Femur (tissue), 1 donor: ENCODE measurements around the gene ASTN2.

Source experiments
- DNase-seq: peaks from one replicate; pipeline ENCODE4 v3.0.0-alpha.2; 2017

The ASTN2 gene

DNA sequence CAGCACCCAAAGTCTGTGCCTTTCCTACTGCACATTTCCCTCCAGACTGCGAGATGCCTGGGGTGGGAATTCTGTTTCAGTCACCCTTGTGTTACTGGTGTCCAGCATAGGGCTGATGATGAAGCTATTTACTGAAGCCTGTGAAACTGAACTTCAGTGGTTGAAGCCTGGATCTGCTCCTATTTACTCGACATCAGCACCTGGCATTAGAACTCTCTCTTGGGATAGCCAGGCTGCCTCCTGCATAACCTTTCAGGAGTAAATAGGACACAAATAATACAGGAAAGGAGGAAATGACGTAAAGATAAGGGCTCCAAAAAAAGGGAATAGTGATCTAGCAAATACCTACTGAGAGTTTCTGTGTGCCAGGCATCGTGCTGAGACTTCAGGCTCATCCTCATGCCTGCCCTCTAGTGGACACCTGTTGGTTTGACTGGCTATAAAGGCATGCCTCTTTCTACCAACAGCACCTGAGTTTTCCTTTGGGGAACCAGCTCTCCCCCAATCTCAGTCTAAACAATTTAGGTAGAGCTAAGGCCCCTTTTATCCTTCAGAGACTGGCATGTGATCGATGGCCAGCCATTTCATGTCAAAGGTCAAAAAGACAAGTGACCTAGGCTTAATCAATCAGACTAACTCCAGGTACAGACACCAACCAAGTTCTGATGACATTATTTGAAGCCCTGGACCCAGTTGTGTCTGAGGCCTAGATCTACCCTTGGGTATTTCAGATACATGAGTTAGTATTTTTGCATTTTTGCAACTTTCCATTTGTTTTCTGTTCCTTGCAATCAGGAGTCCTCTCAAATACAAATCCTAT lies 919.8 kb downstream of the ASTN2 start:
- DNase-seq: no peak

DNA sequence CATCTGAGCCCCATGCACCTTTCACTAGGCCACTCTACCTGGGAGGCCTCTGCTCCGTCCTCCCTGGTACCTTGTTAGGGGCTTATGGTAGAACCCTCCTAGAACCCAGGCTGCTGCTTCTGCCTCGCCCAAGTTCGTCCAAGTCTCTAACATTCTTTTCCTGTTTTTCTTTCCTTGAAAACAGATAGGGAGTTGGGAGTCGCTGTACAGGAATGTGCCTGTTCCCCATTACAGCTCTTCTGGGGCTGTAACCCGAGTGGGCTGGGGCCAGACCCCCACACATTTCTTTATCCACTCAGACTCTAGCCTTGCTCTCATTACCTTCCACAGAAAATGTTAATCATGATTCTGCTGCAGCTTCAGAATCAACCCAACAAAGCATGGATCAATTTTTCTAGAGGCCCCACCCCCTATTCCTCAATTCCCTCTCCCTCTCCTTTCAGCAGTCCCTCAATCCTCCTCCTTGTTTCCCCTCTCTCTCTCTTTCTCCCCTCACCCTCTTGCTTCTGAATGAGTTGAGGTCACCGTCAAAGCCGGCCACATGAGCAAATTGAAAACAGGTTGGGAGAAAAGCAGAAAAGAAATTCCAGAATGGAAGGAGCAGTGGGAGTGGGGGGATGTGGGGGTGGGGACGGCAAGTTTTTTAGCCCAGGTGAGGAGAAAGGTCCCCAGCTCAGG lies 921.5 kb downstream of the ASTN2 start:
- DNase-seq: no peak

GRCh38 chr9:116491659-116492058 lies 923.2 kb downstream of the ASTN2 start:
- no peak for DNase-seq

DNA sequence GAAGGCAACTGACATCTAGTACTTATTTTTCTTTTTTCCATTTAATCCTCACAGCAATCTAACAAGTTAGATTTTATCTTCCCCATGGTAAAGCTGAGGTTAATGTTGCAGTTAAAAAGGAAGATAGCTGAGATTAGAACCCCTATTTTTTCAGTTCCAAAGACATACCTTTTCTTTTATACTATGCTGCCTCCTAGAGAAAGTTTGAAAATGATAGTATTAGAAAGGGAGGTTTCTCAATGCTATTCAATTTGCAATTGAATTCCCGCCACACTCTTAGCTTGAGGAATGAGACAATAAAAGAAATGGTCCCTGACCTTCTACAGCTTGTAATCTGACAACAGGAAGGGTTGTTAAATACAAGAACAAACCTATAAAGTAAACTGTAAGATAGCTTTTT lies 923.6 kb downstream of the ASTN2 start:
- no peak for DNase-seq

DNA sequence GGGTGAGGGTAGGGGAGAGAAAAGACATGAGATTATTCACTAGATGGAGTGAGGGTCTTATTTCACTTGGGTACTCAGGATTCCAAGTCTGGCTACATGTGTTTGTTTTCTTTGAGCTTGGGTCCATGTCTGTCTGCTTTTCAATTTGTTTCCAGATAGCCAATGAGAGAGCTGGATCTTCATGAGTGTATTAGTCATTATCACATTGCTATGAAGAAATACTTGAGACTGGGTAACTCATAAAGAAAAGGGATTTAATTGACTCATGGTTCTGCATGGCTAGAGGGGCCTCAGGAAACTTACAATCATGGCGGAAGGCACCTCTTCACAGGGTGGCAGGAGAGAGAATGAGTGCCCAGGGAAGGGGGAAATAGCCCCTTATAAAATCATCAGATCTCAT lies 924.5 kb downstream of the ASTN2 start:
- DNase-seq: no peak

- DNase-seq: no peak
These were observed 926.5 kb downstream of the ASTN2 start for GRCh38 chr9:116488373-116488772.

GRCh38 chr9:116484492-116485061 lies 930.3 kb downstream of the ASTN2 start:
- DNase-seq: peak; percentile 33

- DNase-seq: no peak
These were observed 931.0 kb downstream of the ASTN2 start for GRCh38 chr9:116483622-116484491.

DNA sequence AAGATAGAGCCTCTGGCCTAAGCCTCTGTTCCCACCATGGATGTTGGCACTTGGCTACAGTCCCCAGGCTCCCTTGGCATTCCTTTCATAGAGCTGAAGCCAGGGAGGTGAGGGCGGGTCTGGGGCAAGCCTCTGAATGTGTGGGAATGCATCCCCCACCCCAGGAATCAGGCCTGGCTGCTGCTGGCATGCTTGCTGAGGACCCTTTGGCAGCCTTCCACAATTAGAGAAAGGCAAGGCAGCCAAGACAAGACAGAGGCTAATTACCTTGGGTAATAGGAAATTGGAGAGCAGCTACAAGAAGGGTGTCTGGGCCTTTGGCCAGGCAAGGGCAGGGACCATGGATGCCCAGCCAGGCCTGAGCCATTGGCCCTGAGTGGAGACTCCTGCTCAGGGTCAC lies 932.1 kb downstream of the ASTN2 start:
- DNase-seq: peak; percentile 74

- DNase-seq: no peak
These were observed 934.2 kb downstream of the ASTN2 start for GRCh38 chr9:116480700-116481099.

GRCh38 chr9:116479967-116480366 lies 934.9 kb downstream of the ASTN2 start:
- DNase-seq: no peak

- DNase-seq: peak; percentile 36
These were observed 935.8 kb downstream of the ASTN2 start for GRCh38 chr9:116479056-116479544.

- no peak for DNase-seq
These were observed 937.2 kb downstream of the ASTN2 start for GRCh38 chr9:116477584-116478141.

DNA sequence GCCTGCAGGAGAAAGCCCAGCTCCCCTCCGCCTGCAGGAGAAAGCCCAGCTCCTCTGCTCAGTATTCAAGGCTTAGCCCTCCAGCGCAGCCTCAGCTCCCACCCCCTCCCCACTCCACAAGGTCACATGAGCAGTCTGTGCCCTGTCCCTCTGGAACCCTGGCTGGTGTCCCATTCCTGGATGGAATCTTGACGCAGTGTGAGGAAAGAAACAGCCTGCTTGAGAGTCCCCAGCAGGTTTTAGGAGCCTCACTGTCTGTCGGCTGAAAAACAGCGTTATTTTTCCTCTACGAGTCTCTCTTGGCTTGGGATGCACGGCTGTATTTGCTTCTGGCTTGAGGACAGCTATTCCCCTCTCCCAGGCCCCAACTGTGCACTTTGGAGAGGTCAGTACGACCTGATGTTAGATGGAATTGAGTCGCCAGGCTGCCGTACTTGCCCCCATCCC lies 937.9 kb downstream of the ASTN2 start:
- peak; percentile 84 for DNase-seq

DNA sequence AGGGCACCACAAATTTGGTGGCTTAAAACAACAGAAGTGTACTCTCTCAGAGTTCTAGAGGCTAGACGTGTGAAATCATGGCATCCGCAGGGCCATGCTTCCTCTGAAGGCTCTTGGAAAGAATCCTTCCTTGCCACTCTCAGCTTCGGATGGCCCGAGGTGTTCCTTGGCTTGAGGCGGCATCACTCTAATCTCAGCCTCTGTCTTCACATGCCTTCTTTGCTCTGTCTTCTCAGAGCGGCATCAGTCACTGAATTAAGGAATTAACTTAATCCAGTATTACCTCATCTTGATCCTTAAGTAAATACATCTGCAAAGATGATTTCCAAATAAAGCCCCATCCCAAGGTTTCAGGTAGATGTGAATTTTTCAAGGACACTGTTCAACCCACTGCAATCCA lies 938.9 kb downstream of the ASTN2 start:
- no peak for DNase-seq

DNA sequence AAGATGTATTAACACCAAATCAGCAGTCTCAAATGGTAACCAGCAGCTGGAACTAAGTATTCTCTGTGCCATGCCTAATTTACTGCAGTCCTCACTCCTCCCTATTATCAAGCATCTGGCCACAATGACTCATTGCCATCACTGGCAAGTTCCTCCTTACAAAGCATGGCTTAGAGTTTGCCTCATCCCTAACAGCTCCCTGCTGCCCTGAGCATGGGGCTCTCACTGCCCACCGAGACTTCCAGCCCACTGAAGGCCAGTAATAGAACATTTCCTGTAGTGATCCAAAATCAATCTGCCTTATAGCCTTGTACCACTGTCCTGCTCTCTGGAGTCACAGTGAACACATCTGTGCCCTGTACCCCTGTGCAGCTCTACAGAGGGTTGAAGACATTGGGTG lies 939.7 kb downstream of the ASTN2 start:
- DNase-seq: no peak

DNA sequence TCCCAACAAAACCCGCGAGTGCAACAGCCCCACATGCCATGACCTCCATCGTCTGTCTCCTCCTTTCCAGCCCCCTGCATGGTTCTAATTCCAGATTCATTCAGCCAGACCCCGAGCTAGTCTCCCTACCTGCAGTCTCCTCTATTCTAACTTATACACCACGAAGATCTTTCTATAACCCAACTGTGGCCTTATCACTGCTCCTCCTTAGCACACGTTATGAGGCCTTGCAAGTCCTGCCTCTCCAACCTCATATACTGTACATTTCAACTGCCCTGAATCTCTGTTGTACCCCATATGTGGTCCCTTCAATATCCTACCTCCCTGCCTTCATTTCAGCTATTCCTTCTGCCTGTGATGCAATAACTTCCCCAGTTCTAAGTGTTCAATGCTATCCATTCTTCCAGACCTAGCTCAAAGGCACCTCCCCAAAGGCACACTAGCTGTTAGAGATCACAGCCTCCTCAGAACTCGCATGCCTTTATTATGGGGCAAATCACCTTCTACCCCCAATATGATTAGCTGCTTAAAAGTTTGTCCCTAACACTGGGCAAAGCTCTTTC lies 942.8 kb downstream of the ASTN2 start:
- DNase-seq: no peak

DNA sequence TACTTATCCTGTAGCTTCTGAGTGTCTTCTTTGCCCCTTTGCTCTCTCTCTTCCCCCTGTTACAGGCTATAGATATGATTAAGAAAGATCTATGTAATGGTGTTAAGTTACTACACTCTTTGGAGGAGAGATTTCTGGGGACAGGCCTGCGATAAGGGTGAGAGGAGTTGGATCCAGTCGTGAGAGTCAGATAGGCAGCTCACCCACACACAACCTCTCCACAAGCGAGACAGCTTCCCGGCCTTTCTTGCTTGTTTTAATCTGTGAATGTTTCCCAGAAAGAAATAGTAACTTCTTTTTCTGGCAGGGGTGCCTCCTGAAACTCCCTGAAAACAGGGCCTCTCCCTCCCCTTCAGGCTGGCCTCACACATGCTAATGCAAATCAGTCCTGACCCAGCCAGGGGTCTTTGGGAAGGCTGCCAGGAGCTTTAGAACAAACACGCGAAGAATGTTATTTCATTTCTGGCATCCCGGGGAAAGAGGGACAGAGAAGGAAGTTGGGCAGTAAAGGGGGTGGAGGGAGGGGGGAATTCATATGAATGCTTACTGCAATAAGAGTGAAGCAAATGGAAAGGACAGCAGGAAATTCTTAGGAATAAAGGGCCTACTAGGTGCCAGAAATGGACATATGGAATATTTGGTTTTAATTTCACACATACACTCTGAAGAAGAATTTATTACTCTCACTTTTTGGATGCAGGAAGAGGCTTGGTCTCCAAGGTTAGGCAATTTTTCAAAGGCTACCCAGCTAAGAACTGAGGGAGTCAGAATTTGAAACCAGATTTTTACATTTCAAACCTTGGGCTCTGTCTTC lies 943.6 kb downstream of the ASTN2 start:
- DNase-seq: peak; percentile 90

GRCh38 chr9:116468793-116469527 lies 945.9 kb downstream of the ASTN2 start:
- DNase-seq: no peak

DNA sequence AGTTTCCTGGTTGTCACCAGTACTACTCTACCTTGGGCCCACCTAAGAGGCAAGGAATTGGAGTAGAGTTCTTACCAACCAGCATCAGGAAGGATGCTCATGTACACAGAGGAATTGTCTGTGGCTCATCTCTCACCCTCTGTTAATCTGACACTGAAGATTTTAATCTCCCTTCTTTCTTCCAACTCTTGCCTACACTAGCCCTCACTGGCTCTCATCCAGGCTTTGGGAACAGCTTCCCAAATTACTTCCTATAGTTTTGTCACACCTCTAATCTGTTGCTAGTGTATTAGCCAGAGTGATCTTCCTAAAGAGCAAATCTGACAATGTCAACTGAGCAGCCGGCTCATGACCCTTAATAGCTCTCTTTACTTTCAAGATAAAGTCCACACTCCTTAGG lies 946.5 kb downstream of the ASTN2 start:
- no peak for DNase-seq
